GM13976 (cell line): ENCODE measurements around the gene ZFHX3.
"Not testable (repeated sequence)": the region's sequence is repeated elsewhere in the genome, so short reads cannot be mapped to it uniquely, and the experiment has no call there.

Experiments
- DNase-seq: peaks from one replicate; pipeline ENCODE4 v3.0.0; 2012; ENCODE audit warnings: low spot score
- in situ Hi-C: fragments of 300-500 bp; cut with MboI; formaldehyde crosslinking; loops from one replicate; pipeline ENCODE4 v1.12.0; 2022; ENCODE audit warnings: low sequenced_read_pairs, mixed read lengths, inconsistent platforms; ENCODE audit not compliant: unreplicated experiment
- TF ChIP-seq, protein P1 (sequence below): IDR thresholded peaks from 2 replicates; pipeline ENCODE4 v1.5.1; 2012; ENCODE audit warnings: borderline replicate concordance, mild to moderate bottlenecking; ENCODE audit not compliant: insufficient read depth; ENCODE audit errors: extremely low read depth, missing control alignments, control extremely low read depth

The ZFHX3 gene

GRCh38 chr16:72990571-72990970 is 57.4 kb downstream of the ZFHX3 start:
- TF ChIP-seq, protein P1, sequence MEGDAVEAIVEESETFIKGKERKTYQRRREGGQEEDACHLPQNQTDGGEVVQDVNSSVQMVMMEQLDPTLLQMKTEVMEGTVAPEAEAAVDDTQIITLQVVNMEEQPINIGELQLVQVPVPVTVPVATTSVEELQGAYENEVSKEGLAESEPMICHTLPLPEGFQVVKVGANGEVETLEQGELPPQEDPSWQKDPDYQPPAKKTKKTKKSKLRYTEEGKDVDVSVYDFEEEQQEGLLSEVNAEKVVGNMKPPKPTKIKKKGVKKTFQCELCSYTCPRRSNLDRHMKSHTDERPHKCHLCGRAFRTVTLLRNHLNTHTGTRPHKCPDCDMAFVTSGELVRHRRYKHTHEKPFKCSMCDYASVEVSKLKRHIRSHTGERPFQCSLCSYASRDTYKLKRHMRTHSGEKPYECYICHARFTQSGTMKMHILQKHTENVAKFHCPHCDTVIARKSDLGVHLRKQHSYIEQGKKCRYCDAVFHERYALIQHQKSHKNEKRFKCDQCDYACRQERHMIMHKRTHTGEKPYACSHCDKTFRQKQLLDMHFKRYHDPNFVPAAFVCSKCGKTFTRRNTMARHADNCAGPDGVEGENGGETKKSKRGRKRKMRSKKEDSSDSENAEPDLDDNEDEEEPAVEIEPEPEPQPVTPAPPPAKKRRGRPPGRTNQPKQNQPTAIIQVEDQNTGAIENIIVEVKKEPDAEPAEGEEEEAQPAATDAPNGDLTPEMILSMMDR, result no peak
- in situ Hi-C loops, result no loop called here
- DNase-seq, result no peak

DNA sequence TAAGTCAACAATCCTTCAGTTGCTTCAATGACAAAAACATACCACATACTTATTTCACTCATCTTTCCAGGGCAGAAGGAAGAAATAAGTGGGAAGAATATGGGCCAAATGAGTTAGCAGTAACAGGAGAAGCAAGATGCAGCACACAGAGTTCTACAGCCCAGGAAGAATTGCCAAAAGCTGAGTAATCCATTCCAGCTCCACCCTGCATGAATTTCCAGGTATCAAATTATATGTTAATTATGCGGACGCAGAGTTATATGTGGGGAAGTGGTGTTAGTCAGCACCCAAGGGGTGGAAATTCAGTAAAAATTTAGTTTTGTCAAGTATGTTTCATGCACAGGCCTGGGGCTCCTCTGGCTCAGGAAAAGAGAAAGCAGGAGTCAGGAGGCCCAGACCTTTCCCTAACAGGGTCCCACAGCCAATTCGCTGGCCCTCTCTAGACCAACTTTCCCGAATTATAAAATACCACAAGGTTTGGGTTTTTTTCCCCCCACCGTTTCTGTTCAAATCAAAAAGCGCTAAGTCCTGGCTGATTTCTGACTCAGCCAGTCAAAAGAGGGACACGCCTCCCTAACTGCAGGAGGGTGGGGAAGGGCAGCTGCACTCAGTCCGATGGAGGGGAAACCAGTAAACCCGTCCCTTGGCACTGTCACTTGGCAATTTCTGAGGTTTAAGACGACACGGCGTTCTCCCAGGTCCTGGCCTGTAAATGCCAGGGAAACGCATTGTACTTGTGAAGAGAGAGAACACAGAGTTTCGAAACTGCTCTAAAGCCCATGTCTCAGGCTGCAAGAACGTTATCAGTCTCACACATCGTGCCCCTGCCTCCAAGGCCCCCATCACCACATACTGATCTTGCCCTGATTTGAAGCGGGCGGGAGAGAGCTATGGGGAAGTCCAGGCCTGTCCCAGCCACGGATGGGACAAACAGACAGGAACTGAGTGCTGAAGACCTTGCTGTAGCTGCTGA is 58.1 kb downstream of the ZFHX3 start:
- DNase-seq, result no peak
- TF ChIP-seq, protein P1, result no peak
- in situ Hi-C loops, result no loop called here

GRCh38 chr16:72989203-72989578 is 58.7 kb downstream of the ZFHX3 start:
- DNase-seq, in situ Hi-C loops: not testable (repeated sequence)

- no peak for DNase-seq
- in situ Hi-C loops, result no loop called here
- TF ChIP-seq, protein P1, result no peak
Observed at GRCh38 chr16:72988569-72988968, 59.4 kb downstream of the ZFHX3 start.

DNA sequence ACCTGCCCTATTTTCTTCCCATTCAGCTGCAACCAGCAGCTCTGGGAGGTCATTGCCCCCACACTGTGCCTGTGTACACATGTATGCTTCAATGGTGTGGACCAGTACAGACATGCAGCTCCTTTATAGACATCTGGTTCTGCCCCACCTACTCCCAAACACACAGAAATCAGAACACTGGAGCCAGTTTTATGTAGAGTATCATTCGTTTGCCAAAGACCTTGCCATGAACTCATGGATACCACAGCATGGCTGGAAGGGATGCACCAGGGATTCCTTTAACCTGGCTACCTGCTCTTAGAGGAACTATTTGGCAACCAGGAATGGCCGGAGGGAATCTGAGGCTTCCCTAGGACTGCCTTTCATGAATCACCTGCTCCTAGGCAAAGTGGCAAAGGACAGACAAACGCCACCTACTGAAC is 60.4 kb downstream of the ZFHX3 start:
- in situ Hi-C loops, result no loop called here
- DNase-seq, result no peak
- TF ChIP-seq, protein P1, result no peak

DNA sequence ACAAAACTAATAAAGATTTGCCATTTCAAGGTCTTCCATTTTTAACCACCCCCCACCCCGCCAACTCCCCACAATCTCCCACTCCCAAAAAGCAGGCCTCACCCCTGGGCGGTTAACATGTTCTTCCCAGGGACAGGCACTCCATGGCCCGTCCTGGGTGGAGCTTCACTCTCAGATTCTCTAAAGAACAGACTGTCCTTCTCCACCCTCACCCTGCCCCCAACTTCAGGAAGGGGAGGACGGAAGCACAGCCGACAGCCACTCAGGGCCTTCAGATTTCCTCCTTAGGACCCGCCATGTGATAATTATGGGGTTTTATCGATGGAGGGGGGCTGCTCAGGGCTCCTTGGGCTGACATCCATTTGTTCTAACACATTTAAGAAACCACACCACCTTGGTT is 61.9 kb downstream of the ZFHX3 start:
- TF ChIP-seq, protein P1, result no peak
- no peak for DNase-seq
- in situ Hi-C loops, result no loop called here
